ENCODE measurements around the gene ACBD4.
A peak's percentile ranks its signal among the peaks of the same experiment; 100 is the strongest.

DNA sequence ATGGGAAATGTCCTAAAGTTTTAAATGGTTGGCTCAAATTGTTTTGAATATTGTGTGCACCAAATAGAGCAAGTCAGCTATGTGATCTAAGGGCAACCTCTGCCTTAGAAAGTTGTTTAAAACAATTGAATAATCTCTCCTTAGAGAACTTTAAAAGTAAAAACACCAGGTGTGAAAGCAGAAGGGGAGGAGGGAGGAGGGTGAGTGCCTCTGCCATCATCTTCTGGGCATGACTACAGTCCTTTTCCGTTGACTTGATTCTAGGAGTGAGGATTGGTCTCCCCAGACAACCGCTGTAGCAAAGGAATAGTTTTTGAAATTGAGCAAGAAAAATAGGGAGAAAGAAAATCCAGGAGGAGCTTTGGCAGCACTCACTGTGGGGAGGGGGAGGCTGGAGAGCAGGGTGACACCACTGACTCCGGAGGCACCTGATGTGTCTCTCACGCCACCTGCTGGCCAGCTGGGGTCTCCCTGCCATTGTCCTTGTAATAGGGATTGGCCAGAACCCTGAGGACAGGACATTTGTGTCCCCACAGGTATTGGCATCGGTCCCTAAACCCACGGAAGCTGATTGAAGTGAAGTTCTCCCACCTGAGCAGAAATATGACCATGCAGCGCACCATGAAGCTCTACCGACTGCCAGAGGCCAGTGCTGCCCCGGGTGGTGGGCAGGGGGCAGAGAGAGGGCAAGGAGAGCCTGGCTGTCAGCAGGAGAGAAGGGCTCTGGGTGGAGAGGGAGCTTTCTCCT is 36.4 kb upstream of the ACBD4 start:
- TF ChIP-seq SMC3 (IDR thresholded peaks at IDR 0.05; ENCODE audit: borderline replicate concordance, low read length) (peak; percentile 79), POLR2A (IDR thresholded peaks at IDR 0.05; ENCODE audit: low read depth, low read length) (no peak), RFX5 (IDR thresholded peaks at IDR 0.05; ENCODE audit: low read depth, low read length) (no peak), EP300 (IDR thresholded peaks at IDR 0.05; ENCODE audit: borderline replicate concordance in 1 of 2, control insufficient read depth in 1 of 2, low read depth in 2 of 2, low read length in 2 of 2) (no peak)
- TF ChIP-seq, protein P1, sequence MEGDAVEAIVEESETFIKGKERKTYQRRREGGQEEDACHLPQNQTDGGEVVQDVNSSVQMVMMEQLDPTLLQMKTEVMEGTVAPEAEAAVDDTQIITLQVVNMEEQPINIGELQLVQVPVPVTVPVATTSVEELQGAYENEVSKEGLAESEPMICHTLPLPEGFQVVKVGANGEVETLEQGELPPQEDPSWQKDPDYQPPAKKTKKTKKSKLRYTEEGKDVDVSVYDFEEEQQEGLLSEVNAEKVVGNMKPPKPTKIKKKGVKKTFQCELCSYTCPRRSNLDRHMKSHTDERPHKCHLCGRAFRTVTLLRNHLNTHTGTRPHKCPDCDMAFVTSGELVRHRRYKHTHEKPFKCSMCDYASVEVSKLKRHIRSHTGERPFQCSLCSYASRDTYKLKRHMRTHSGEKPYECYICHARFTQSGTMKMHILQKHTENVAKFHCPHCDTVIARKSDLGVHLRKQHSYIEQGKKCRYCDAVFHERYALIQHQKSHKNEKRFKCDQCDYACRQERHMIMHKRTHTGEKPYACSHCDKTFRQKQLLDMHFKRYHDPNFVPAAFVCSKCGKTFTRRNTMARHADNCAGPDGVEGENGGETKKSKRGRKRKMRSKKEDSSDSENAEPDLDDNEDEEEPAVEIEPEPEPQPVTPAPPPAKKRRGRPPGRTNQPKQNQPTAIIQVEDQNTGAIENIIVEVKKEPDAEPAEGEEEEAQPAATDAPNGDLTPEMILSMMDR (IDR thresholded peaks at IDR 0.05 in 2 of 3, conservative IDR thresholded peaks at IDR 0.05 in 1 of 3; ENCODE audit: control insufficient read depth in 2 of 3, extremely low read depth in 1 of 3, insufficient read depth in 1 of 3, low read depth in 3 of 3, low read length in 3 of 3): peak; percentile 88 to 93 (median 91)

All from GM12878 (cell line).